Ureter (tissue), 1 donor: ENCODE data around the gene HRH3. TPM values are rescaled to one million over a fixed set of nuclear protein-coding genes. Genes with fewer than 3 reads are reported as not detected.
A peak's percentile ranks its signal among the peaks of the same experiment; 100 is the strongest.

Source experiments
- DNase-seq: peaks from one replicate; pipeline ENCODE4 v3.0.0-alpha.2; 2020; ENCODE audit warnings: low spot score
- total RNA-seq: library from RNA; stranded (reverse); gene quantifications from one replicate; pipeline ENCODE4 v1.2.4, GENCODE V29; 2023
- donor health status: DM: yes; HTN: yes; CAD: no.

The HRH3 gene
- total RNA-seq, 1 donor from 2014 or later = 4.2 TPM

GRCh38 chr20:62200491-62201172, 19.4 kb downstream of the HRH3 start:
- DNase-seq = no peak

GRCh38 chr20:62198931-62199330, 21.1 kb downstream of the HRH3 start:
- DNase-seq = no peak

- DNase-seq = no peak
These were observed 21.6 kb downstream of the HRH3 start for GRCh38 chr20:62198496-62198895.

GRCh38 chr20:62197801-62198200, 22.3 kb downstream of the HRH3 start:
- no peak for DNase-seq

GRCh38 chr20:62197311-62197710, 22.8 kb downstream of the HRH3 start:
- no peak for DNase-seq

GRCh38 chr20:62196286-62196685, 23.8 kb downstream of the HRH3 start:
- DNase-seq = no peak

- DNase-seq = no peak
These were observed 24.3 kb downstream of the HRH3 start for GRCh38 chr20:62195736-62196135.

- no peak for DNase-seq
These were observed 25.0 kb downstream of the HRH3 start for GRCh38 chr20:62195075-62195405.

- no peak for DNase-seq
These were observed 26.7 kb downstream of the HRH3 start for GRCh38 chr20:62193079-62194025.

GRCh38 chr20:62192635-62193034, 27.4 kb downstream of the HRH3 start:
- no peak for DNase-seq

GRCh38 chr20:62191781-62192559, 28.1 kb downstream of the HRH3 start:
- no peak for DNase-seq

- no peak for DNase-seq
These were observed 29.3 kb downstream of the HRH3 start for GRCh38 chr20:62190639-62191411.

- no peak for DNase-seq
These were observed 32.9 kb downstream of the HRH3 start for GRCh38 chr20:62186887-62187866.

- no peak for DNase-seq
These were observed 34.0 kb downstream of the HRH3 start for GRCh38 chr20:62186096-62186426.

- DNase-seq = no peak
These were observed 36.5 kb downstream of the HRH3 start for GRCh38 chr20:62183426-62184142.

GRCh38 chr20:62182469-62183425, 37.3 kb downstream of the HRH3 start, which contains the start of gene MTG2:
Gene MTG2 (plus strand): TSS chr20:62183028. CDS start chr20:62193421, 10,393 bp downstream.
- DNase-seq = peak; percentile 96

- DNase-seq = no peak
These were observed 38.3 kb downstream of the HRH3 start for GRCh38 chr20:62181808-62182207.

- DNase-seq = no peak
These were observed 40.9 kb downstream of the HRH3 start for GRCh38 chr20:62179162-62179504.
